Suppressor macrophage treated with lipopolysaccharide for 4 hours (primary cell): Measurements from ENCODE around the gene ROGDI.
A peak's percentile ranks its signal among the peaks of the same experiment; 100 is the strongest.
"Not testable (repeated sequence)": the region's sequence is repeated elsewhere in the genome, so short reads cannot be mapped to it uniquely, and the experiment has no call there.

Source experiments
- DNase-seq: peaks from one replicate; pipeline ENCODE4 v3.0.0-alpha.2; 2020

Gene ROGDI

DNA sequence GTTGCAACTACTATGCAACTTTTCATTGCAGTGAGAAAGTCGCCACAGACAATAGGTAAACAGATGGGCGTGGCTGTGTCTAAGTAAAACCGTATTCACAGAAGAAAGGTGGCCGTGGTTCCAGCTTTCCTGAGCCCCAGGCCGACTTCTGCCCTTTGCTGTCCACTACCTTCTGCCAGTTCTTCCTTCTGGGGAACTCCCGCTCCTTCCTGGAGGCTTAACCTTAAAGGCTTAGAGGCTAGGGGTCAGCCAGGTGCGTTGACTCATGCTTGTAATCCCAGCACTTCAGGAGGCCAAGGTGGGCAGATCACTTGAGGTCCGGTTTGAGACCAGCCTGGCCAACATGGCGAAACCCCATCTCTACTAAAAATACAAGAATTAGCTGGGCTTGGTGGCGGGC, 12.2 kb downstream of the ROGDI start:
- DNase-seq = no peak

DNA sequence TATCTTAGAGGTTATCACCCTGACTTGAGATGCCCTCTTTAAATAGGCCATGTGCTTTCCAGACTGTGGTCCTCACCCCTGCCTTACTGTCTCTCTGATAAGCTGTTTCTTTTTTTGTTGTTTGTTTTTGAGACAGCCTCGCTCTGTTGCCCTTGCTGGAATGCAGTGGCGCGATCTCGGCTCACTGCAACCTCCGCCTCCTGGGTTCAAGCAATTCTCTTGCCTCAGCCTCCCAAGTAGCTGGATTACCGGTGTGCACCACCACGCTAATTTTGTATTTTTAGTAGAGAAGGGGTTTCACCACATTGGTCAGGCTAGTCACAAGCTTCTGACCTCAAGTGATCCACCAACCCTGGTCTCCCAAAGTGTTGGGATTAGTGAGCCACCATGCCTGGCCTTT, 13.5 kb downstream of the ROGDI start:
- no peak for DNase-seq

DNA sequence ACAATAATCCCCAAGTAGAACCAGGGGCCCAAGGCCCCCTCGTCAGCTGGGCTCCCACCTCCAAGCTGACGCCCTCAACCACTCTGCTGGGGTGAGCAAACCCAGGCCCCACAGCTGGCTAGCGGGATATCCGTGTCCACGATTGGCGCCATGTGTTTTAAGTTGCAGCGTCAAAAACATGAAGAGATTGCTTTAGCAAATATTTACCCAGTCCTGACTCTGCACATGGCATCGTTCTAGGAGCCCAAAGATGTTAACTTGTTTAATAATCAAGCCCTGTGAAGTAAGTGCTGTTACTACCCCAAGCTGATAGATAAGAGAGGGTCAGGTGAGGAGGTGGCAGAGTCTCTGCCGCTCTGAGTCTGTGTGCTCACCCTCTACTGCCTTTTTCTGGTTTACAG, 13.9 kb downstream of the ROGDI start:
- DNase-seq = no peak

DNA sequence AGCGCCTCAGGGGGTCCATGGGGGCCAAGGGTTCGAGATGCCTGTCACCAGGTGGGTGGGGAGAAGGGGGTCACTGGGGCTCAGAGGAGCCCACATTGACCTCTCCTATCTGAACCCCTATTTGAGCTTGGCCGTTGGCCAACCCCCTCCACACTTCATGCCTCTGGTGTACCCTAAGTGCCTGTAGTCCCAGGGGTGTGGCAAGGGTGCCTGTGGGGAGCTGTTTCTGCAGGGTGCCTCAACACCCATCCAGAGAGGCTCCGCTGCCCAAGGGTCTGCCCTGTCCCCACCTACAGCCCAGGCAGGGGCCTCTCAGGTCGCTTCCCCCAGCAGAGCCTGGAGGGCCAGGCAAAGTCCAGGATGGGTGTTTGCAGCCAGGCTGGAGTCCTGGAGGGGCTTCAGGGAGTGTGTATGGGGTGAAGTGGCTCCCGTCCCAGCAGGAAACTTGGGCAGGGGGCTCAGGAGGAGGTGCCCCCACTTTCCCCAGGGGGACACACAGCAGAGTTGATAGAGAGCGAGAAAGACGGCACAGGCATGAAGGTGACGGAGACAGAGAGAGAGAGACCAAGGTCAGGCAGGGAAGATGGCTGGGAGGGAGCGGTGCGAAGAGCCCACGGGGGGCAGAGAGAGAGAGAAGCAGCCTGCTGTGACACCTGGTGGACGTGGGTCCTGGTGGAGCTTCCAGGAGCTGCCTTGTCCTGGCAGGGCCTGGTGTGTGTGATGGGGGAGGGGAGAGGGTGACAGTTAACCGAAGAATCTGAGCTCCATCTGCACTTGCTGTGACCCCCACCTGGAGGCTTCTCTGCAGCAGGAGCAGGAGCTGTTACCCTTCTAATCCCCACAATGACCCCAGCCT, 14.6 kb downstream of the ROGDI start, which contains the start of gene SEPTIN12:
Gene SEPTIN12 (minus strand): TSS at position 719 of the 856 bp plus-strand sequence. CDS start 700 bp downstream, at position 19.
- DNase-seq = no peak

DNA sequence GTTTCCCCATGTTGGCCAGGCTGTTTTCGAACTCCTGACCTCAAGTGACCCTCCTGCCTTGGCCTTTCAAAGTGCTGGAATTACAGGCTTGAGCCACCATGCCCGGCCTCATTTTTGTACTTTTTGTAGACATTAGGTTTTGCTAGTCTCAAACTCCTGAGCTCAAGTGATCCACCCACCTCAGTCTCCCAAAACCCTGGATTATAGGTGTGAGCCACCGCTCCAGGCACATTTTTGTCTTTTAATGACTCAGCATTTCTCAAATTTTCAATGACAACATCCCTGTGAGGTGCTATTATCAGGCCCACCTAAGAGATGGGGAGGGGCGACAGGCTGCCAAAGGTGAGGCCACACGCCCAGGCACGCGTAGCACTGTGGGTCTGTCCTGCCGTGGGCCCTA, 15.4 kb downstream of the ROGDI start:
- no peak for DNase-seq

DNA sequence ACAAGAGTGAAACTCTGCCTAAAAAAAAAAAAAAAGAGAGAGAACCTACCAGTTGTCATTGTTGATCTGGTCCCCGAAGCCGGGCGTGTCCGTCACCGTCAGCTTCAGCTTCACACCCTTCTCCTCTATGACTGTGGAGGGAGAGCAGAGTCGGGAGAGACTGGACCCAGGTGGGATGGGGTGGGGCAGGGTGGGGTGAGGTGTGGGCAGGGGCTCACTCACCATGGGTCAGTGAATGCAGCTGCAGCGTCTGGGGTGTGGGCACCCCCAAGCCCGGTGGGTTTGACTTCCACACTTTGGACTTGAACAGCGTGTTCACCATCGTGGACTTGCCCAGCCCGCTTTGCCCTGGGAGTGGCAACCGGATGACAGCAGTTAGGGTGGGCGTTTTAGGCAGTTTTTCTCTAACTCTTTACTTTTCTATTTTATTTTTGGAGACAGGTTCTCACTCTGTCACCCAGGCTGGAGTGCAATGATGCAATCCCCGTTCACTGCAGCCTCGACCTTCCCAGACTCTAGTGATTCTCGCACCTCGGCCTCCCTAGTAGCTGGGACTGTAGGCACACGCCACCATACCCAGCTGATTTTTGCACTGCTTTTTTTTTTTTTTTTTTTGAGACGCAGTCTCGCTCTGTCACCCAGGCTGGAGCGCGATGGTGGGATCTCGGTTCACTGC, 16.5 kb downstream of the ROGDI start:
- DNase-seq = no peak

DNA sequence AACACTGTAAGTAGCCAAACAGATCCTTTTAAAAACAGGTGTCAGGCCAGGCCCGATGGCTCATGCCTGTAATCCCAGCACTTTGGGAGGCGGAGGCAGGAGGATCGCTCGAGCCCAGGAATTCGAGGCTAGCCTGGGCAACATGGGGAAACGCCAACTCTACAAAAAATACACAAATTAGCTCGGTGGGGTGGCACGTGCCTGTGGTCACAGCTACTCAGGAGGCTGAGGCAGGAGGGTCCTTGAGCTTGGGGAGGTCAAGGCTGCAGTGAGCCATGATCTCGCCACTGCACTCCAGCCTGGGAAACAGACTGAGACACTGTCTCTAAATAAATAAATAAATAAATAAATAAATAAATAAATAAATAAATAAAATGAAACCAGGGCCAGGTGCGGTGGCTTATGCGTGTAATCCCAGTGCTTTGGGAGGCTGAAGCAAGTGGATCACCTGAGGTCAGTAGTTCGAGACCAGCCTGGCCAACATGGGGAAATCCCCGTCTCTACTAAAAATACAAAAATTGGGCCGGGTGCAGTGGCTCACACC, 17.9 kb downstream of the ROGDI start:
- DNase-seq = not testable (repeated sequence)

DNA sequence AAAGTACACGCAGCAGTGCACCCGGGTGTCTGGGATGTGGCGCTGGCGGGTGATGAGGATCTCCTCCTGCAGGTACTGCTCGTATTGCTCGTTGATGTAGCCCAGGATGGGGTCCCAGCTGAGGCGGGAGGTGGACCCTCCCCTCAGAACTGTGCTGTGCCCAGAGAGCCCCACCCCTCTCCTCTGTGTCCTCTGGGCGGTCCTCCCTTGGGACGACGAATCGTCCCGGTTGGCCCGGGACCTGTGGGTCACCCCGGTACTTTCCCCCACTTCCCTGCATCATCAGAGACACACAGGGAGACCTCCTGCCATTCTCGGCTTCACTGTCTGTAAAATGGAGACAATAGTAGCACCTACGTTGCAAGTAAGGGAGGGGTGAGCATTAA, 18.5 kb downstream of the ROGDI start:
- no peak for DNase-seq

DNA sequence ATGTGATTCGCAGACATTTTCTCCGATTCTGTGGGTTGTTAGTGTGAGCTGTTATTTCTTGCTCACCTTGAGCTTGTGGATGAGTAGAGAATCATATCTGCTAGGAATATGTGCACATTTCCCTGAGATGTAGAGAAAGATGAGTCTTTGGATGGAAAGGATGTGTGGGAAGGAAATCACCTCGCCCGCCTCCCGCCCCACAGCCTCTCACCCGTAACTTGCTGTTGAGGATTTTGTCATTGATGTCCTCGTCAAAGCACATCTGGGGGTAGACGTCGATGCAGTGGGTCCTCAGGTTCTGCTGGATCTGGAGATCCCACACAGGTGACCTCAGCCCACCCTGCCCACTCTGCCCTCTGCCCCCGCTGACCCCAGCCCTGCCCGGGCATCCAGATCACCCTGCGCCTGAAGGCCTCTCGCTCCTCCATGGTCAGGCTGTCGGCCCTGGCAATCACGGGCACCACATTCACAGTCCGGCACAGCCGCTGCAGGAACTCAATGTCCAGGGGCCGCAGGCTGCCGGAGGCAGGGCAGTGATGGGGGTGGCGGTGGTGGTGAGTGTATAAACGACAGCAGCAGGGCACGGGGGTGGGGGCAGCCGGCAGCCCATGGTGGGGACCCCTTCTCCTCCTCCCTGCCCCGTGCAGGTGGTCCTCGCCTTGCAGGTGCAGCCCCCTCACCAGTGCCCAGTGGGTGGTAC, 19.0 kb downstream of the ROGDI start:
- DNase-seq = no peak

DNA sequence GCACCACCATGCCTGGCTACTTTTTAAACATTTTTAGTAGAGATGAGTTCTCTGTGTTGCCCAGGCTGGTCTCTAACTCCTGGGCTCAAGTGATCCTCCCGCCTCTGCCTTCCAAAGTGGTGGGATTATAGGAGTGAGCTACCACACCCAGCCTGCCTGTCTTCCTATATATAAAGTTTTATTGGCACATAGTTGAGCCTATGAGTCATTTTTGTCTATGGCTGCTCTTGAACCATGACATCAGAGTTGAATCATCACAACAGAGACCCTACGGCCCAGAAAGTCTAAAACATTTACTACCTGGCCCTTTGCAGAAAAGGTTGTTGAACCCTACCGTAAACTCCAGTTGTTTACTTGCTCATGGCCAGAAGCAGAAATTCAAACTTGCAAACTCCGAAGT, 22.2 kb downstream of the ROGDI start:
- no peak for DNase-seq

DNA sequence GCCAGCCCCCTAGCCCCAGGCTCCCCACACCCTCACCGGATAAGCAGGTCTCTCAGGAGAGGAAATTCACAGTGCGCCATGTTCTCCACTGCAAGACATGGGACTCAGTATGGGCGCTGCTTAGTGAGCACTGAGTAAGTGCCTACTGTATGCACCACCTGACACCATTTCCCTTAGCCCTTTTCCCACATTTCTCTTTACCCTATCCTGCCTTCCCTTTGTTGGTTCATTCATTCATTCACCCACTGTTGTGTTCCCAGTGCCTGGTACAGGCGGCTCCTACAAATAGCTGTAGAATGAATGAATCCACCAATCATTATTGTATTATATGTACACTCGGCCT, 24.4 kb downstream of the ROGDI start:
- no peak for DNase-seq

DNA sequence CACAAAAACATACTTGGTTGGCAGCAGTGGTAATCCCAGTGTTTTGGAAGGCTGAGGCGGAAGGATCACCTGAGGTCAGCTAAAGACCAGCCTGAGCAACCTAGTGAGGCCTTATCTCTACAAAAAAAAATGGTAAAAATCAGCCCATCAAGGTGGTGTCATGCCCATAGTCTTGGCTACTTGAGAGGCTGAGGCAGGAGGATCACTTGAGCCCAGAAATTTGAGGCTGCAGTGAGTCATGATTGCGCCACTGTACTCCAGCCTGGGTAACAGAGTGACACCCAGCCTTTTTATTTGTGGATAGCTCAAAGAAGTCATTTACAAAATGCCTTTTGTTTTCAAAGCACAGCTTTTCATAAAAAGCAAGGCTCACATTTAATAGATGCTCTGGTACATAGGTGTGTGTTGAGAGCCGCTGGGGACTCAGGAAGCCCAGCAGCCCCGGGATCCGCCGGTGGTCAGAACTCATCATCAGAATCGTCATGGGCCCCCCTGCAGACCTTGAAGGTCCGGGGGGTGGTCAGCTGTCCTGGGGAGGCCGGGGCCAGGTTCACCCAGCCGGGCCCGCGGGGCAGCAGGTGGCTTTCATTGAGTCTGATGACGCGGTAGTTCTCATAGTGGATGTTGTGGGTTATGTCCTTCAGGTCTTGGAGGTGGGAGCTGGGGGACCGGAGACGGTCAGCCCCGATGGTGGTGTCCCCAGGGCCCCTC, 24.9 kb downstream of the ROGDI start:
- no peak for DNase-seq

DNA sequence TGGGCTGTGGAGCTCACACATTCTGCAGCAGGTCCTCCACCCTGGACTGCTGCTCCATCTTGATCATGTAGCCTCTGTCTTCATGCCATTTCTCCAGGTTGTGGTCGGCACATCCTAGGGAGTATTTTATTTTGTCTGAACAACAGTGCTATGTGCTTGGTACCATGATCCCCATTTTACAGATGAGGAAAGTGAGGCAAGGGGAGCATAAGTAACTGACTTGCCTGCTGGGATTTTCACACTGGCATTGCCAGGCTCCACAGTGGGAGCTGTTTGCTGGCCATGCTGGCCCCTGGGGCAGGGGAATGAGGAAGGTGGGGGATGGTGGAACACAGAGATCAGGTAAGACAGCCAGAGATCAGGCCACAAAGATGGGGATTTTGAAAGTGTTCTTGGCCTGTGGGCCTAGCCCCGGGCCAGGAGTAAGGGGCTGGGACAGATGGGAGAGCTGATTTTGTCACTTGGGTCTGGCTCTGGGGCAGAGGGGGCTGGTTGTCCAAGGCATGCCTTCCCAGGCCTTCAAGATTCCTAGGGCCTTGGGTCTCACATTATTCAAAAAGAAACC, 26.2 kb downstream of the ROGDI start:
- no peak for DNase-seq

DNA sequence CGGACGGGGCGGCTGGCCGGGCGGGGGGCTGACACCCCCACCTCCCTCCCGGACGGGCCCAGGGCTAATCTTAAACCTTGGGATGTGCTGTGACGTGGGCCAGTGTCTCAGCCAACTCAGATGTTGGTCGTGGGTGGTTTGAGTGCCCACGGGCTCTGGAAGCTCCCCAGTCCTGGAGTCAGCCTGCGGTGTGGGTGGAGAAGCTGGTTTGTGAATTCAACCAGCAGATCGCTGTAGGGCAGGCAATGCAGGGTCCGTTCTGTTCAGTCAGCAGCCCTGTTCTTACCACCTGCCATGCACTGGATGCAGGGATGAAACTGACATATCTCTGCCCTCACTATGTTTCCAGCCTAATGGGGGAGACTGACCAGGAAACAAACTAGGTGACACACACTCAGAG, 27.4 kb downstream of the ROGDI start:
- no peak for DNase-seq

DNA sequence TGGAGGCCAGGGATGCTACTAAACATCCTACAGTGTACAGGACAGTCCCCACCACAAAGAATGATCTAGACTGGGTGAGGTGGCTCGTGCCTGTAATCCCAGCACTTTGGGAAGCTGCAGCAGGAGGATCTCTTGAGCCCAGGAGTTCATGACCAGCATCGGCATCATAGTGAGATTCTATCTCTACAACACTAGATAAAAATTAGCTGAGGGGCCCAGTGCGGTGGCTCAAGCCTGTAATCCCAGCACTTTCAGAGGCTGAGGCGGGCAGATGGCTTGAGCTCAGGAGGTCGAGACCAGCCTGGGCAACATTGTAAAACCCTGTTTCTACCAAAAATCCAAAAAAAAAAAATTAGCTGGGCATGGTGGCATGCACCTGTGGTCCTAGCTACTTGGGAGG, 30.1 kb downstream of the ROGDI start:
- DNase-seq = no peak

DNA sequence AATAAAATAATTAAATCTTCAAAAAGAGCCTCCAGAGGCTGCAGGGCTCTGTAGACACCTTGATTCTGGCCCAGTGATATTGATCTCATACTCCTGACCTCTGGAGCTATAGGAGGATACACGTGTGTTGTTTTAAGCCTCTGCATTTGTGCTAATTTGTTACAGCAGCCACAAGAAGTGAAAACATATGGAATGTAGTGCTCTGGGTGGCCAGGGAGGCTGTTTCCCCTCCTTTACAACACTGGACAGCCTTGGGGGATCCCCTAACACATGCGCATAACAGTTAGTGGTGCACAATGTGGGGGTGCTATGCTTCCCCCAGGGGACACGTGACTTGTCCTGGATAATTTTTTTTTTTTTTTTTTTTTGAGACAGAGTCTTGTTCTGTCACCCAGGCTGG, 30.8 kb downstream of the ROGDI start:
- DNase-seq = no peak

DNA sequence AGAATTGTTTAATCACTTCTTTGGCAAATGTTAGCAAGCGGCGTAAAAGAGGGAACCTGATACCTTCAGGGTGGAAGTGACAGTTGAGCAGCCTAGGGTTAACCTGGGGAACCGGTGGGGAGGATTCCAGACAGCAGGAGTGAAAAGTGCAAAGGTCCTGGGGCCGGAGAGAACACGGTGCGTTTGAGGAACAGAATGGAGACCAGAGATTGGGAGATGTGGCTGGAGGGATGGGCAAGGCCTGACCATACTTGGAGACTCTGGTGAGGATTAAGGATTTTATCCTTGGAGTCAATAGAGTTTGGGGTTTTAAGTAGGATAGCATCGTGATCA, 33.2 kb downstream of the ROGDI start:
- no peak for DNase-seq

DNA sequence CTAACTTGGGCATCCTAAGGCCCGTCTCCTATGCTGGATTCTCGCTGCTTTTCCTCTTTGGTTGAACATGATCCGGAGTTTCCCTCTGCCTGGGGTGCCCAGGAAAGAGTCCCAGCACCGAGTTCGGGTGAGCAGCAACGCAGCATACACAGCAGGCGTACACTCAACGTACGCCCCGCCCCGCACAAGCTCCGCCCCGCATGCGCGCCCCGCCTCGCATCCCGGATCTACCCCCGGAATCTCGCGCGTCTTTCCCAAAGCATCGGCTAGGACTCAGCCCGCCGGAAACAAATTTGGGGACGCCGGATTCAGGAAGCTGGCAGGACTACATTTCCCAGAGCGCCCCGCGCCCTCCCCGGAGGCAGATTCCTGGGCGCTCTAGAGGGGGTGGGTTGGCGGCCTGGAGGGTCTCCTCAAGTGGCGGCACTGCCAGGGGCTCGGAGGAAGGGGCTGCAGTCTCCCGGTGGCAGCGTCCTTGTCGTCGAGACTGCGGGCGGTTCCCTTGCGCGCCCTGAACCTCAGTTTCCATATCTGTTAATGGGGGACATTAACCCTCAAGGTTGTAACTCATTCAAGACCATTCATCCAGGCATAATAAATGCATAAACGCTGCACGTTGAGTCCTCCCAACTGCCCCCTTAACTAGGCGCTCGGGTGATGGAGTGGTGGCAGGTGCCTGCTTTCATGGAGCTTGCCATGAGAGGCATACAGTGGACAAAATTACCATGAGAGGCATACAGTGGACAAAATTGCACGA, 33.7 kb downstream of the ROGDI start:
- DNase-seq = peak; percentile 97

DNA sequence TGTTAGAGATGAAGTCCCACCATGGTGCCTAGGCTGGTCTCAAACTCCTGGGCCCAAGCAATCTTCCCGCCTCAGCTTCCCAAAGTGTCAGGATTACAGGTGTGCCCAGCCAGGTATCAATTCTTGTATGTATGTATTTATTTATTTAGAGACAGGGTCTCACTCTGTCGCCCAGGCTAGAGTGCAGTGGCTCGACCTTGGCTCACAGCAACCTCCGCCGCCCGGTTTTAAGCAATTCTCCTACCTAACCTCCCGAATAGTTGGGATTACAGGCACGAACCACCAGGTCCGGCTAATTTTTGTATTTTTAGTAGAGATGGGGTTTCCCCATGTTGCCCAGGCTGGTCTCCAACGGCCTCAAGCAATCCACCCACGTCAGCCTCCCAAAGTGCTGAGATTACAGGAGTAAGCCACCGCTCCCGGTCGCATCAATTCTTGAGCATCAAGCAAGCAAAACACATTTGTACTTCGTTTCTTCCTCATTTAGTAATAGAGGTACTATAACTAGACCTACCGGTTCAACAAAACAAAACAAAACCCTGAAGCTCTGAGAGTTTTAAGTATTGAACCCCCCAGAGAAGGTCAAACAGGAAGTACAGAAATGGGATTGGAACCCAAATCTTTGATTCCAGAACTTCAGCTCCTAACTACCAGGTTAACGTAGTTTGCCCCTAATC, 34.4 kb downstream of the ROGDI start:
- DNase-seq = peak; percentile 51

DNA sequence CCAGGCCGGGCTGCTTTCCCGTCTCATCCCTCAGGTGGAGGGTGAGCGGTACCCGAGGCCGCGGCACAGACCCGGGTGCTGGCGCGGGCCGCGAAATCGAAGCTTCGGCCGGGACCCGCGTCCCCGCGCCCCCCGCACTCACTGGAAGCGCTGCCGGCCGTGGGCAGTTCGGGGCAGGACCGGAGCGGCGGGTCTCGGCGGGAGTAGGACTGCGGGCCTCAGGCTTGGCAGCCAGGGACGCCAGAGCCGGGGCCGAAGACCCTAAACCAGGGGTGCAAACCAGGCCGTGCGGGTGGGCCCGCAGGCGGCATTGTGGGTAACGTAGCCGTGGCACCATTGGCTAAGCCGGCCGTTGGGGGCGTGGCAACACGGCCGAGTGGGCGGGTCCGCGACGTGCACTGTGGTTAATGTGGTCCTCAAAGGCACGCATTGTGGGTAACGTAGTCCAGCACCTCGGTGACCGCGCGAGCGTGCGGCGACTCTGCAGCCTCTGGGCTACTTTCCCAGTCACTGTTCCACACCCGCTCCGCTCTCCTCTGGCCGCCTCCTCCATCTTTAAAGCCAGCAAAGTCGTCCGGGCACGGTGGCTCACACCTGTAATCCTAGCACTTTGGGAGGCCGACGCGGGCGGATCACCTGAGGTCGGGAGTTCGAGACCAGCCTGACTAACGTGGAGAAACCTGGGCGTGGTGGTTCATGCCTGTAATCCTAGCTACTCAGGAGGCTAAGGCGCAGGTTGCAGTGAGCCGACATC, 35.4 kb downstream of the ROGDI start, which contains the start of gene ZNF500:
Gene ZNF500 (minus strand): TSS at position 288 of the 754 bp plus-strand sequence. CDS start 1,184 bp downstream, outside the sequence.
- peak; percentile 98 for DNase-seq
